ENCODE measurements around the gene DEFB131A. TPM values are rescaled to one million over a fixed set of nuclear protein-coding genes. Genes with fewer than 3 reads are reported as not detected.
"Not testable (repeated sequence)": the region's sequence is repeated elsewhere in the genome, so short reads cannot be mapped to it uniquely, and the experiment has no call there.

DEFB131A gene
- total RNA-seq, 1 experiment from 2014 or later = not detected

GRCh38 chr4:9498468-9499040, 54.3 kb downstream of the DEFB131A start:
- H3K23ac ChIP-seq (ENCODE audit: insufficient read length, low read depth, low read length); H2BK15ac ChIP-seq (ENCODE audit: low read depth, low read length); H3K27me3 ChIP-seq (ENCODE audit: insufficient read depth, low read length); H3K9me3 Mint-ChIP-seq; H3K9me3 ChIP-seq (ENCODE audit: control insufficient read depth, low read depth, low read length); H3K79me1 ChIP-seq (ENCODE audit: insufficient read depth, low read depth, low read length, poor library complexity, severe bottlenecking); H3K36me3 Mint-ChIP-seq (ENCODE audit: insufficient read depth in 1 of 3, low read depth in 3 of 3); H3K4me1 ChIP-seq (ENCODE audit: insufficient read depth, low read length); H2AK5ac ChIP-seq (ENCODE audit: insufficient read length, low read length); H3K23me2 ChIP-seq (ENCODE audit: insufficient read length, low read depth, low read length, poor library complexity, severe bottlenecking); H4K8ac ChIP-seq (replicated peaks; ENCODE audit: insufficient read length, low read depth, low read length); H4K91ac ChIP-seq (ENCODE audit: insufficient read length, low read depth, low read length); H2AFZ ChIP-seq (ENCODE audit: low read length); H3K9ac ChIP-seq (ENCODE audit: extremely low read depth, insufficient read length, low read length); H2BK5ac ChIP-seq (ENCODE audit: insufficient read length, low read length); H3K14ac ChIP-seq (ENCODE audit: insufficient read depth, low read length); H3K79me2 ChIP-seq (ENCODE audit: insufficient read depth, low read length); H2BK120ac ChIP-seq (ENCODE audit: low read depth, low read length, poor library complexity, severe bottlenecking); H2BK20ac ChIP-seq (ENCODE audit: low read depth, low read length, poor library complexity, severe bottlenecking); H3K4ac ChIP-seq (ENCODE audit: low read depth, low read length); H3K27ac Mint-ChIP-seq; H4K5ac ChIP-seq (ENCODE audit: insufficient read length, low read depth, low read length); H3K56ac ChIP-seq (ENCODE audit: insufficient read length, low read depth, low read length); H3T11ph ChIP-seq (ENCODE audit: low read length); H4K20me1 ChIP-seq (ENCODE audit: control insufficient read depth, insufficient read depth, insufficient read length); H3K18ac ChIP-seq (ENCODE audit: insufficient read length, low read depth, low read length); H3K27ac ChIP-seq (ENCODE audit: insufficient read length, low read depth, low read length); H2BK12ac ChIP-seq (ENCODE audit: insufficient read length, low read depth, low read length); H3K4me1 Mint-ChIP-seq: not testable (repeated sequence)
- whole genome bisulfite sequencing (ENCODE audit: extremely low coverage, insufficient read length, low lambda C conversion rate) = no CpG with 5 or more reads among the region's 33 CpGs
- peak overlapping the region; percentile 66 to 89 for H3K4me3 Mint-ChIP-seq
- H3K27me3 Mint-ChIP-seq (ENCODE audit: low read depth) = peaks cover 59% of the 10 kb centered on the region
- peak; percentile 77 for DNase-seq
- H3K4me2 ChIP-seq (ENCODE audit: insufficient read depth, insufficient read length, low read length) = peak overlapping the region; percentile 62

- not testable (repeated sequence) for H3K36me3 Mint-ChIP-seq (ENCODE audit: insufficient read depth in 1 of 3, low read depth in 3 of 3); H2BK12ac ChIP-seq (ENCODE audit: insufficient read length, low read depth, low read length); H2AK5ac ChIP-seq (ENCODE audit: insufficient read length, low read length); H4K5ac ChIP-seq (ENCODE audit: insufficient read length, low read depth, low read length); H2BK120ac ChIP-seq (ENCODE audit: low read depth, low read length, poor library complexity, severe bottlenecking); H3T11ph ChIP-seq (ENCODE audit: low read length); H3K56ac ChIP-seq (ENCODE audit: insufficient read length, low read depth, low read length); H3K27ac Mint-ChIP-seq; H3K4ac ChIP-seq (ENCODE audit: low read depth, low read length); H3K4me1 ChIP-seq (ENCODE audit: insufficient read depth, low read length); H3K18ac ChIP-seq (ENCODE audit: insufficient read length, low read depth, low read length); H3K23me2 ChIP-seq (ENCODE audit: insufficient read length, low read depth, low read length, poor library complexity, severe bottlenecking); DNase-seq; H3K79me2 ChIP-seq (ENCODE audit: insufficient read depth, low read length); H3K4me3 Mint-ChIP-seq; H2BK15ac ChIP-seq (ENCODE audit: low read depth, low read length); H4K8ac ChIP-seq (replicated peaks; ENCODE audit: insufficient read length, low read depth, low read length); H4K91ac ChIP-seq (ENCODE audit: insufficient read length, low read depth, low read length); H2AFZ ChIP-seq (ENCODE audit: low read length); H2BK5ac ChIP-seq (ENCODE audit: insufficient read length, low read length); H4K20me1 ChIP-seq (ENCODE audit: control insufficient read depth, insufficient read depth, insufficient read length); H3K14ac ChIP-seq (ENCODE audit: insufficient read depth, low read length); H3K4me2 ChIP-seq (ENCODE audit: insufficient read depth, insufficient read length, low read length); H3K79me1 ChIP-seq (ENCODE audit: insufficient read depth, low read depth, low read length, poor library complexity, severe bottlenecking); H3K9me3 Mint-ChIP-seq; H3K9me3 ChIP-seq (ENCODE audit: control insufficient read depth, low read depth, low read length); H3K4me1 Mint-ChIP-seq; H3K27me3 ChIP-seq (ENCODE audit: insufficient read depth, low read length); H3K9ac ChIP-seq (ENCODE audit: extremely low read depth, insufficient read length, low read length); H3K27ac ChIP-seq (ENCODE audit: insufficient read length, low read depth, low read length); H2BK20ac ChIP-seq (ENCODE audit: low read depth, low read length, poor library complexity, severe bottlenecking); H3K23ac ChIP-seq (ENCODE audit: insufficient read length, low read depth, low read length)
- no CpG with 5 or more reads among the region's 16 CpGs for WGBS (ENCODE audit: extremely low coverage, insufficient read length, low lambda C conversion rate)
- H3K27me3 Mint-ChIP-seq (ENCODE audit: low read depth) = peaks cover 48% of the 10 kb centered on the region
Observed at GRCh38 chr4:9499974-9500487, 55.8 kb downstream of the DEFB131A start.
